Inflammatory macrophage (primary cell): Measurements from ENCODE around the gene EIF4E1B.

Experiments used
- DNase-seq, 2 donors: peaks; one replicate each; pipeline ENCODE4 v3.0.0-alpha.2; 2020 to 2022

The EIF4E1B gene

DNA sequence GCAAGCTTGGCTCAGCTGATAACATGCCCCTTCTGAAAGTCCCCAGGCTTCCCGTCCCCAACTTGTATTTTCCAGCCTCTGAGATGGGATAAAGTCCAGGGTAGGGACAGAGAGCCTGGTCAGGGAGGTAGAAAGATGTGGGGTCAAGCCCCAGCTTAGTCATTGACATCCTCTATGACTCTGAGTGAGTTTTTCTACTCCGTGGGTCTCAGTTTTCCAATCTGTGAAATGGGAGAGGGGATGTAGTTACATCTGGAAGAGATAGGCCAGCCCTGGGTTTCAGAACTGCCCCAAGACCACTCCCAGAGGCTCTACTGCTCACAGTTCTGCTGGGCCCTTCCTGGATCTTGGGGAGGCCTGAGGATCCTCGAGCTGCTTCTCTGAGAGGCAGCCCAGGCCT lies 23.6 kb upstream of the EIF4E1B start:
- no peak for DNase-seq

GRCh38 chr5:176608142-176608705 lies 22.3 kb upstream of the EIF4E1B start:
- DNase-seq, result no peak

GRCh38 chr5:176608937-176609723 lies 21.3 kb upstream of the EIF4E1B start:
- no peak for DNase-seq

GRCh38 chr5:176609724-176610434 lies 20.6 kb upstream of the EIF4E1B start, which contains the start of gene GPRIN1:
Gene GPRIN1 (minus strand): TSS chr5:176610156. CDS start chr5:176599834, 10,322 bp downstream.
- DNase-seq, result peak; percentile 26 to 48

GRCh38 chr5:176610435-176610773 lies 20.1 kb upstream of the EIF4E1B start:
- DNase-seq, result no peak

DNA sequence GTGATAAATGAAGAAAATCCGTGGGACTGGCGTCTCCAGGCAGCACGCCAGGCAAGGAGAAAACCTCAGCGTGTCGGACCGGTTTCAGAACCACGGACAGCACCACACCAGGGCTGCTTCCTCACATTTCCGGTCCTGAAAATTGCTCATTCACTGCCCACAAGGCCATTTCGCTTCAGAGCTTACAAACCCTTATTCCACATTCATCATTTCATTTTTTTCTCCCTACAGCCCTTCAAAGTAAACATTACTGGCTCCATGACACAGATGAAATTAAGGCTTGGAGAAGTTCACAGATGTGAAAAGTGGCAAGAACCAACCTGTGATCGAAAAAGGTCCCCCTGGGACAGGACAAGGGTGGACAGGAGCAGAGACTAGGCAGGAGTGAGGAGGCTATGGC lies 19.0 kb upstream of the EIF4E1B start:
- DNase-seq, result peak; percentile 71 to 81

GRCh38 chr5:176612008-176612407 lies 18.5 kb upstream of the EIF4E1B start:
- DNase-seq, result no peak

DNA sequence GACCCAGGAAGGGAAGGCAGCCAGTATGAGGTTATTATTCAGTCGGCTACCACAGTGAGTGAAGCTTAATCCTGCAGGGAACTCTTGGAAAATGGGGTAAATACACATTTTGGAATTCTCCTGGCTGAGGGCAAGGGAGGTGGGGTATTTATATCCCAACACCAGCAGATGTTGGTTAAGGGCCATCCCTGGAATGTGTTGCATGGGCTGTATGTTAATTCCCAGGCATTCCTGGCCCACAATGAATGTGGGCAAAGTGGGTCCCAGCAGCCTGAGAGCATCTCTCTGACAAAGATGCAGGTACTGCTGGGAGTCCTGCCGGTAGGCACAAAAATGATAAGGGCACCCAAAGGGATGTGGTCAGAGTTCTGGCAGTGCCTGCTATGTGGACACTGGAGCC lies 17.6 kb upstream of the EIF4E1B start:
- DNase-seq, result no peak

GRCh38 chr5:176614805-176615478 lies 15.5 kb upstream of the EIF4E1B start:
- DNase-seq, result no peak

GRCh38 chr5:176616511-176616910 lies 14.0 kb upstream of the EIF4E1B start:
- no peak for DNase-seq

DNA sequence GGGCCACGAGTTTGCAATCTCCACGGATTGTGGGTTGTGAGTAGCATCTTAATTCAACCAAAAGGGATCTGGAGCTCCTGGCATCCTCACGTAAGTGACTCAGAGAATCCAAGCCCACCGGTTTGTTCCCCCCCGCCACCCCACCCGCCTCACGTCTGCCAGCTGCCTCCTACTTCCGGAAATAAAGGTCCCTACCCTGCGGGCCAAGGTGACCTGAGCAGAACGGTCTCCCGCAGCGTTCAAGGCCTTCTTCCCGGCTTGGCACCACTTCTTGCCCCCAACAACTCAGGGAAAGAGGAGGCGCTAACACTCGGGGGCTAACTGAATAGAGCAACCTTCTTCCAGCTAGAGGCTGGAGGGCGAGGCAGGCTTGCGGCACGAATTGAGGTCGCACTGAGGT lies 11.7 kb upstream of the EIF4E1B start:
- DNase-seq, result no peak

GRCh38 chr5:176619203-176619568 lies 11.3 kb upstream of the EIF4E1B start:
- DNase-seq, result peak; percentile 32 to 33

DNA sequence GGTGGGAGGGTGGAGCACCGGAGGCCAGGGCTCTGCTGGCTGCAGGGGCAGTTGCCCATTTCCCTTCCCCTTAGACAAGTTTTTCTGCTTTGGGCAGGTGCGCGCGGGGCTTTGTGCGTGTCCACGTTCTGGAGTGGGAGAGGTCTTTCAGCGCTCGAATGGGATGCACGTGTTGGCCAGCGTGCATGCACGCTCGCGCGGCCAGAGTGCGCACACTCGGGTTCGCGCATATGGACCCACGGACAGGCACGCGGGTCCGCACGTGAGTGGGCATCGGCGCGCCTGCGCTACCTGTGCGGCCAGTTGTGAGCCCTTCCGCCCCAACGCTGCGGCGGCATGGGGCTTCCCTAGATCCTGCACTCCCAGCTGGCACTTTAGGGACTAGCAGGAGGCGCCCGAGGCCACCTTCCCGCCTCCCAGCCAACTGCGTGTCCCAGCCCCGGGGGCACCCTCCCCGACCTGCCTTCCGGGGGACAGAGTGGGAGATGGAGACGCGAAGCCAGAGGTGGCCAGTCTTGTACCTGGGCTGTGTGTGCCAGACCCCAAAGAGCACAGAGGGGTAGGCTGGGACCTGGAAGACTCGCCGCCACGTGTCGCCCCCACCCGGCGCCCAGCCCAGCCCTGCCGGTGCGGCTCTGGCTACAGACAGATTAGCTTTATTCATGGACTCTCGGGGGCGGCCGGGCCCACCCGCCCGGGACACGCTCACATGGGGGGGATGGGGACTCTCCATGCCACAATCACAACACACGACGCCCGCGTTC lies 10.7 kb upstream of the EIF4E1B start:
- DNase-seq, result no peak

DNA sequence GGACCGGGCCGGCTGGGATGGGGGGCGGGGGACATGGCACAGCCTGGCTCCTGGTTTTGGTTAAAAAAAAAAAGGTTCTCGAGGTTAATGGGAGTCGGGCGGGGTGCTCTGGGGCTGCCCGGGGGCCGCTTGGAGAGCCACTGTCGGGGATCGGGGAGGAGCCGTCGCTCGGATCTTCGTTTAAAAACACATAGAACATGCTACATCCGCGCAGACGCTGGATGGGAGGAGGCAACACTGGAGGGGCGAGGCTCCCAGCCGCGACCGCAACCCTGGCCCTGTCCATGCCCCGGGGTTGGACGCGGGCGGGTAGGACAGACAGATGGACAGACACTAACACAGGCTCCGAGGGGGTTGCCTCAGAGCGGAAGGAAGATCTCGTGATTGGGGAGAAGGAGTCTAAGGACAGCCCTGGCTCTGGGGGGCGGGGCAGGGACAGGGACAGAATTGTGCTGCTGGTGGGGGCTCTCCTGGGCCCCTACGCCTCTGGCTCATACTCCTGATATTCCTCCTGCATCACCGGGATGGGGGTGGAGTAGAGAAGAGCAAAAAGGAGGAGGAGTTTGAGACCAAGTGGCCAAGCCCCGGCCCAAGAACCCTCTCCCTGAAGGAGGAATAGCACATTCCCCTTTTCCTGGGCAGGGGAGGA lies 10.0 kb upstream of the EIF4E1B start:
- peak; percentile 28 to 55 for DNase-seq

DNA sequence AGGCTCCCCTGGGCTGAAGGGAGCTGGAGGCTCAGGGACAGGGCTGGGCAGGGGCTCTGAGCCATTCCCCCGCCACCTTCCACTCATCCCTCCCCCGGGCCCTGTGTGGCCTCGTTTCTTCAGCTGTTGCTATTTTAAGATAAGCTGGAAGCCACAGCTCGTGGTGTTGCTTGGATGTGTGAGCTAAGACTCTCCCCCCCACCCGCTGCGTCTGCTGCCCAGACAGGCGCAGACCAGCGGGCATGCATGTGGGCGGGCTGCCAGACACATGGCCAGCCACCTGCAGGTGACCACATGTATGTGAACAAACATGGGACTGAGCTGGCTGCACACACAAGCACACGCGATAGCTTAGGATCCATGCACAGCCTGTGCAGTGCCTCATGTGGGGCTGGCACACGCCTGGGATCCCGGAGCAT lies 8.8 kb upstream of the EIF4E1B start:
- DNase-seq, result peak in 1 of 2 donors; percentile 11

DNA sequence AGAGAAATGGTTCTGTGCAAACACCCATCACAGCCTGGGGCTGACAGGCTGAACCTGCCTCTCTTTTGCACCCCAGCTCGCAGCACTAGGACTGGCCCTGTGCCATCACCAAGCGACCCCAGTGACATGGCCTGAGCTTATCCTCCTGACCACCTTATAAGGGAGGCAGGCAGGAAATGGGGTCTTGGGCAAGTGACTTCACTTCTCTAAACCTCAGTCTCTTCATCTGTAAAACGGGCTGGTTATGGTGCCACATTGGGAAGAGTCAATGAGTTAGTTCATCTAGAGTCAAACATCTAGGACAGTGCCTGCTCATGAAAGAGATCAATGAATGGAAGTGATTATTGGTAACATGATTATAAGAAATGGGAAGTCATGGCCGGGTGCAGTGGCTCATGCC lies 6.3 kb upstream of the EIF4E1B start:
- no peak for DNase-seq

GRCh38 chr5:176624938-176625337 lies 5.5 kb upstream of the EIF4E1B start:
- DNase-seq, result no peak

DNA sequence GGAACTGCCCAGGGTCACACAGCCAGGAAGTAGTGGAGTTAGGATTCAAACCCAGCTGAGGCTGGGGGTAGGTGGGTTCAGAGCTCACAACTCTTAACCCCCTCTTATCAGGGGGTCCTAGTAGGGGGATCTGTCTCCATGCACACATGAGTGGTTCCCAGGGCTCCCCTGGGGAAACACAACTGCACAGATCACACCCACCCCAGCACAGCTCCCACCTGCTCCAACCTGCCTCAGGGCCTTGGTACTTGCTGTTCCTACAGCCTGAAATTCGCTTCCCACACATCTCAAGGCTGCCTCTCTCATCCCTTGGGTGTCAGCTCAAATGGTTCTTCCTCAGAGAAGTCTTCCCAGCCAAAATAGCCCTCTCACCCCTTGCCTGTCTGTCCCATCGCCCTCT lies 5.0 kb upstream of the EIF4E1B start:
- no peak for DNase-seq

- DNase-seq, result no peak
These were observed 4.3 kb upstream of the EIF4E1B start for GRCh38 chr5:176625966-176626875.

DNA sequence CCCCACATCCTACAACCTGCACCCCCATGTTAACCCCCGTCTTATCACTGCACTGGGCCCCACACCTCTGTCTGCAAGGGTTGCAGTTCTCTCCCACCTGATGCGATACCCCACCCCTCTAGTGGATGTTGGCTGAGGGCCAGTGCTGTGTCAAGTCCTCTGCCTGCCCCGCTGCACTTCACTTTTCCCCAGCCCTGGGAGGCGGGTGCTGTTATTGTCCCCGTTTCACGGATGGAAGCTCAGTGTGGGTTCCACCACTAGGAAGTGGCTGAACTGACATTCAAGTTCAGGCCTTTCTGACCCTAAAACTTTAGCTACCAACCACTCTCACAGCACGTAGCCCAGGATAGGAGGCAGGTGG lies 3.6 kb upstream of the EIF4E1B start:
- DNase-seq, result no peak

GRCh38 chr5:176627582-176627981 lies 2.9 kb upstream of the EIF4E1B start:
- DNase-seq, result no peak
